ENCODE data around the gene BMPR1B.

Gene BMPR1B
- long read RNA-seq, donor 1, full-length matches to known transcripts = 1 of 1 reads
- long read RNA-seq, donor 1, partial matches to known transcripts = 0 of 1 reads
- long read RNA-seq, donor 1, other reads (novel, unspliced or antisense) = 0 of 1 reads
- long read RNA-seq, donor 2, partial matches to known transcripts = 0 of 1 reads
- long read RNA-seq, donor 2, other reads (novel, unspliced or antisense) = 0 of 1 reads
- long read RNA-seq, donor 3, partial matches to known transcripts = 0 of 1 reads
- long read RNA-seq, donor 3, other reads (novel, unspliced or antisense) = 0 of 1 reads
- long read RNA-seq, donor 4, full-length matches to known transcripts = 2 of 21 reads
- long read RNA-seq, donor 4, partial matches to known transcripts = 19 of 21 reads
- long read RNA-seq, donor 4, other reads (novel, unspliced or antisense) = 0 of 21 reads
- long read RNA-seq, donor 5, partial matches to known transcripts = 0 of 1 reads
- long read RNA-seq, donor 5, other reads (novel, unspliced or antisense) = 0 of 1 reads
- long read RNA-seq, donor 6, full-length matches to known transcripts = 1 of 1 reads
- long read RNA-seq, donor 6, partial matches to known transcripts = 0 of 1 reads
- long read RNA-seq, donor 6, other reads (novel, unspliced or antisense) = 0 of 1 reads
- long read RNA-seq, donor 7, full-length matches to known transcripts = 3 of 3 reads
- long read RNA-seq, donor 7, partial matches to known transcripts = 0 of 3 reads
- long read RNA-seq, donor 7, other reads (novel, unspliced or antisense) = 0 of 3 reads
- long read RNA-seq, donor 8, full-length matches to known transcripts = 1 of 1 reads
- long read RNA-seq, donor 8, partial matches to known transcripts = 0 of 1 reads
- long read RNA-seq, donor 8, other reads (novel, unspliced or antisense) = 0 of 1 reads

GRCh38 chr4:94757192-94758140 is at the start of gene BMPR1B:
Gene BMPR1B (plus strand): TSS chr4:94757955. CDS start chr4:95104425, 346,470 bp downstream.
- DNase-seq = peak; percentile 84

GRCh38 chr4:94711635-94712034 is 46.1 kb upstream of the BMPR1B start:
- DNase-seq = no peak

- no peak for DNase-seq
These were observed 43.2 kb upstream of the BMPR1B start for GRCh38 chr4:94714365-94715160.

GRCh38 chr4:94715726-94716125 is 42.0 kb upstream of the BMPR1B start:
- DNase-seq = no peak

GRCh38 chr4:94721310-94721709 is 36.4 kb upstream of the BMPR1B start:
- no peak for DNase-seq

- no peak for DNase-seq
These were observed 35.5 kb upstream of the BMPR1B start for GRCh38 chr4:94722270-94722669.

GRCh38 chr4:94722748-94723147 is 35.0 kb upstream of the BMPR1B start:
- no peak for DNase-seq

- no peak for DNase-seq
These were observed 33.6 kb upstream of the BMPR1B start for GRCh38 chr4:94724016-94724790.

GRCh38 chr4:94726524-94727123 is 31.1 kb upstream of the BMPR1B start:
- no peak for DNase-seq

GRCh38 chr4:94728056-94728766 is 29.5 kb upstream of the BMPR1B start:
- no peak for DNase-seq

GRCh38 chr4:94732358-94732698 is 25.4 kb upstream of the BMPR1B start:
- DNase-seq = no peak

GRCh38 chr4:94739741-94740140 is 18.0 kb upstream of the BMPR1B start:
- no peak for DNase-seq

- DNase-seq = no peak
These were observed 16.5 kb upstream of the BMPR1B start for GRCh38 chr4:94741304-94741703.

GRCh38 chr4:94743838-94744237 is 13.9 kb upstream of the BMPR1B start:
- no peak for DNase-seq

GRCh38 chr4:94744850-94745249 is 12.9 kb upstream of the BMPR1B start:
- no peak for DNase-seq

- no peak for DNase-seq
These were observed 11.0 kb upstream of the BMPR1B start for GRCh38 chr4:94746746-94747145.

GRCh38 chr4:94758141-94758699 is 465 bp downstream of the BMPR1B start:
- no peak for DNase-seq

- DNase-seq = peak; percentile 85
These were observed 1.1 kb downstream of the BMPR1B start for GRCh38 chr4:94758700-94759399.
